Testis (tissue), 2 donors: ENCODE data around the gene PRDM1.

Experiments used
- CTCF ChIP-seq, 3 experiments: fragments of 450-650 bp in 2 of 3; fragments of 200-600 bp in 1 of 3; sonication (generic) in 1 of 3; IDR thresholded peaks; one replicate each; pipeline ENCODE4 v1.5.1; 2016 to 2019; ENCODE audit warnings: antibody characterized with exemption in 3 of 3, mild to moderate bottlenecking in 2 of 3, moderate library complexity in 1 of 3
- POLR2A ChIP-seq: fragments of 450-650 bp; IDR thresholded peaks from one replicate; pipeline ENCODE4 v1.6.1; 2017; ENCODE audit warnings: antibody characterized with exemption, mild to moderate bottlenecking, moderate library complexity

GRCh38 chr6:106066989-106067388 is 19.1 kb upstream of the PRDM1 start:
- no peak for TF ChIP-seq CTCF (IDR thresholded peaks at IDR 0.05)
- no peak for TF ChIP-seq POLR2A
